Right lobe of liver (tissue), 4 donors: ENCODE measurements around the gene CLDN7.

Experiments used
- POLR2A ChIP-seq: fragments of 450-650 bp; IDR thresholded peaks from one replicate; pipeline ENCODE4 v1.6.1; 2017; ENCODE audit warnings: antibody characterized with exemption, mild to moderate bottlenecking
- TF ChIP-seq, protein P1 (sequence below), 4 donors: fragments of 200-600 bp in 3 of 4; fragments of 450-650 bp in 1 of 4; IDR thresholded peaks; one replicate each; pipeline versions ENCODE4 v1.5.1 to v1.8.0; 2016 to 2022; ENCODE audit warnings: antibody characterized with exemption in 4 of 4, mild to moderate bottlenecking in 2 of 4
- donor health status: DM: no; HTN: no; CAD: no.
- donor health status: DM: no; HTN: no; CAD: no.
- donor health status: DM: no; HTN: yes; CAD: no.

DNA sequence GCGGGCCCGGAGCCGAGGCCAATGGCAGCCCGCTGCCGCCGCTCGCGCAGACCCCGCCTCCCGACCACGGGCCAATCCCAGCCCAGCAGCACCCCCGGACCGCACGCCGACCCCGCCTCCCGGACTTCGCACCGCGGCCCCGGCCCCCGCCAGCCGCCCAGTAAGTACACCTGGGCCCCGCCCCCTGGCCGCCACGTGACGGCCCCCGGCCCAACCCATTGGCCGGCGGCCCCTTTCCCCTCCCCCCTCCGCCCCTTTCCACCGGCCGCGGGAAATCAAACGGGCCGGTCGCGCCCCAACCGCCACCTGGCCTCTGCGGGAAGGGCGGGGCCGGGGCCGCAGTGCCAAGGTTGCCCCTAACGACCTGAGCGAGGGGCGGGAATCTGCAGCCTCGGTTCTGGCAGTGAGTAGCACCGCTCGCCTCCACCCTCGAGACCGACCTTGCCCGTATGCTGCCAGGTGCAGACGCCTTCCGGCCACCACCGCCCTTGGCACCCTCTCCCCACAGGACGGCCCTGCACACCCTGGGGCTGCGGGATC, 32.4 kb upstream of the CLDN7 start, which contains the start of gene YBX2:
- TF ChIP-seq, protein P1, sequence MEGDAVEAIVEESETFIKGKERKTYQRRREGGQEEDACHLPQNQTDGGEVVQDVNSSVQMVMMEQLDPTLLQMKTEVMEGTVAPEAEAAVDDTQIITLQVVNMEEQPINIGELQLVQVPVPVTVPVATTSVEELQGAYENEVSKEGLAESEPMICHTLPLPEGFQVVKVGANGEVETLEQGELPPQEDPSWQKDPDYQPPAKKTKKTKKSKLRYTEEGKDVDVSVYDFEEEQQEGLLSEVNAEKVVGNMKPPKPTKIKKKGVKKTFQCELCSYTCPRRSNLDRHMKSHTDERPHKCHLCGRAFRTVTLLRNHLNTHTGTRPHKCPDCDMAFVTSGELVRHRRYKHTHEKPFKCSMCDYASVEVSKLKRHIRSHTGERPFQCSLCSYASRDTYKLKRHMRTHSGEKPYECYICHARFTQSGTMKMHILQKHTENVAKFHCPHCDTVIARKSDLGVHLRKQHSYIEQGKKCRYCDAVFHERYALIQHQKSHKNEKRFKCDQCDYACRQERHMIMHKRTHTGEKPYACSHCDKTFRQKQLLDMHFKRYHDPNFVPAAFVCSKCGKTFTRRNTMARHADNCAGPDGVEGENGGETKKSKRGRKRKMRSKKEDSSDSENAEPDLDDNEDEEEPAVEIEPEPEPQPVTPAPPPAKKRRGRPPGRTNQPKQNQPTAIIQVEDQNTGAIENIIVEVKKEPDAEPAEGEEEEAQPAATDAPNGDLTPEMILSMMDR (IDR thresholded peaks at IDR 0.05): no peak
- no peak for TF ChIP-seq POLR2A
